GM19438 (cell line): Measurements from ENCODE around the gene KLF7.
"Not testable (repeated sequence)": the region's sequence is repeated elsewhere in the genome, so short reads cannot be mapped to it uniquely, and the experiment has no call there.

Experiments
- ATAC-seq: cut with Tn5 transposase; IDR thresholded peaks from one replicate; pipeline ENCODE4 v1.9.1; 2021; ENCODE audit warnings: low read depth; ENCODE audit not compliant: unreplicated experiment

The KLF7 gene

GRCh38 chr2:207039225-207039624 is 126.5 kb downstream of the KLF7 start:
- no peak for ATAC-seq

GRCh38 chr2:207038299-207038698 is 127.4 kb downstream of the KLF7 start:
- ATAC-seq = no peak

GRCh38 chr2:207037896-207038295 is 127.9 kb downstream of the KLF7 start:
- no peak for ATAC-seq

- ATAC-seq = not testable (repeated sequence)
These were observed 128.7 kb downstream of the KLF7 start for GRCh38 chr2:207037023-207037422.

GRCh38 chr2:207035875-207036274 is 129.9 kb downstream of the KLF7 start:
- ATAC-seq = no peak

GRCh38 chr2:207032490-207032889 is 133.3 kb downstream of the KLF7 start:
- ATAC-seq = no peak
